HG03095 (cell line): Measurements from ENCODE around the gene FAM199X.
"Not testable (repeated sequence)": the region's sequence is repeated elsewhere in the genome, so short reads cannot be mapped to it uniquely, and the experiment has no call there.

Experiments
- ATAC-seq: cut with Tn5 transposase; IDR thresholded peaks from one replicate; pipeline ENCODE4 v1.9.1; 2021; ENCODE audit warnings: moderate library complexity; ENCODE audit not compliant: unreplicated experiment

Gene FAM199X

DNA sequence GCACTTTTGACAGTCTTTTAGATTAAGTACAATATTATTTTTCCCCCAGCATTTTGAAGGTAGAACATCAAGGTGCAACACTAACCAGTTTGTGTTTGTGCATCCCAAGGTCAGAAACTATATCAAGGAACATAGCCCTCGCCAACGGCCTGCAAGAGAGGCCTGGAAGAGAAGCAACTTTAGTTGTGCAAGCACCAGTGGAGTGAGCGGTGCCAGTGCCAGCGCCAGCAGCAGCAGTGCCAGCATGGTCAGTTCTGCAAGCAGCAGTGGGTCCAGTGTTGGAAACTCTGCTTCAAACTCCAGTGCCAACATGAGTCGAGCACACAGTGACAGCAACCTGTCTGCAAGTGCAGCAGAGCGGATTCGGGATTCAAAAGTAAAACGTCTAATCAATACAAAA lies 21.7 kb downstream of the FAM199X start:
- no peak for ATAC-seq

DNA sequence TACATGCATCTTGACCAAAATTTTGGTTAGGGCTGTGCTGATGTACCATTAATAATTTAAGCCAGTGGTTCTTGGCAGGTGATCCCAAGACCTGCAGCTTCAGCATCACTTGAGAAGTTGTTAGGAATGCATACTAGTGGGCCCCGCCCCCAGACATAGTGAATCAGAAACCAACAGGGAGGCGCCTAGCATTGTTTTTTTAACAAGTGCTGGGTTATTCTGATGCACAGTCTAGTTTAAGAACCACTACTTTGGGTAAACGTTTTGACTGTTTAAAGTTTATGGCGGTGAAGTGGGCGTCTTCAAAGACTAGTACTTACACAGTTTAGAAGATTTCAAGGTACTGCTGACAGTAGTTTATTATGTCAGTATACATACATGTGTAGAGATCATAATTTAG lies 23.6 kb downstream of the FAM199X start:
- ATAC-seq: no peak

DNA sequence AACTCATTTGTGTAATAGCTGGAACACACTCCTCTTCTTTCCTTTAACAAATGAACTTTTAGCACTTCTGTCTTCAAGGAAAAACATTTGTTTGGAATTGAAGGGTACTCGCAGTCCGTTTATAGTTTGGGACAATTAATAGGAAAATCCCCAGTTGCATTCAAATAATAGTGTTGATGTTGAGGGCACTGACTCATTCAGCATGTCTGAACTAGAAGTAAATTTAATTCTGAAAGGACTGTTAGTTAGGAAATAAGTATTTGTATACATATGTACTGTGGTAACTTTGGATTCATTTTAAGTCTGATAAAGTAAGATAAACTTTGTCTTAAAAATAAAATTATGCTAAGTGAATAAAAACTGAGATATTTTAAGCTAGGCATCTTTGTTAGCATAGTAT lies 27.2 kb downstream of the FAM199X start:
- no peak for ATAC-seq

DNA sequence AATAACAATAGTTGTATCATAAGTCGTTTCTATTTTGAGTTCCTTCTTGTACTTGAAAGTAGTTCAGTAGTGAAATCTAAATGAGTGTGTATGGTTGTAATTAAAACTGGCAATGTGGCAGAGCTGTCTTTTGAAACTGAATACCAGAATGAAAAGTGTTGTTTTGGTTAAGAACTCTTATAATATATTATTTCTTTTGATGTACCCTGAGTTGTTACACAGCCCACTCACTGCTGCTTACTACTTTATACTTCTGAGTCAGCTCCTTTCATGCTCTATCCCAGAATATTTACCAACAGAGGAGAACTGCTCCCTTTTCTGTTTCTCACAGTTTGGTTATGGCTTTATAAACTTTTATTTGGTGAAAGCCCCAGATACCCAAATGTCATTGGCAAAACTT lies 28.8 kb downstream of the FAM199X start:
- peak; percentile 23 for ATAC-seq

DNA sequence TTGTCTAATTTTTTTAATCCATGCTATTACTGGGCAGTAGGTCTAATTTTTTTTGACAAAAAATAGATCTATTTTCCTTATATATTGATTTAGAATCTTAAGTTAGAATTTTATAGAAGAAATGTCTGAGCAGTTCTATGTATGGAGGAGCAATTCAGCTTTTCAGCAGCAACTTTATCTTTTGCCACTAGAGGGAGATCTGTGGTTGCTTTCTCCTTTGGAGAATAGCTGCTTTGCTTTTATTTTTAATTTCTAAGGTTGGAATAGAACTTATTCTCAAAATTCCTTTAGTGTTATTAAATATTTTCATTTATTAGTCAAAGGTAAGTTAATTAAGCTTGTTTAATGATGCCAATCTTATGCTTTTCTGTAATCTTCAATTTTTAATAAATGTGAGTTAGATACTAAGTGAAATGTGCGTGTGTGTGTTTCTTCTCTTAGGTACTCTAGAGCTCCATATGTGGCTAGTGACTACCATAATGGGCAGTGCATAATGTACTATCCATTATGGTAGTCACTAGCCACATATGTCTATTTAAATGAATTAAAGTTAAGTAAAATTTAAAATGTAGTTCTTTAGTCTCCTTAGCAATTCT lies 29.3 kb downstream of the FAM199X start:
- ATAC-seq: peak; percentile 63

DNA sequence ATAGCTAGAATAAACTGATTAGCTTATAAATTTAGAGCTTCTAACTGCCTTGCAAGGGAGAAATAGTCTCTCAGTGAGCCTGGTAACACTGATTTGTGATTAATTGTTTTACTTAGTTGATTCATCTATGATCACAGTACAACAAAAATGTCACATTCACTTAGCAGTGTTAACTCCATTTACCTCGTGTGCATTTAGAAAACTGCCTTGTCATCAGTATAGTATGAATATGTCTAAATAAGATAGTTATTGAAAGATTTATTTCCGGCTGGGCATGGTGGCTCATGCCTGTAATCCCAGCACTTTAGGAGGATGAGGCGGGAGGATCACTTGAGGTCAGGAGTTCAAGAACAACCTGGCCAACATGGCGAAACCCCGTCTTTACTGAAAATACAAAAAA lies 39.3 kb downstream of the FAM199X start:
- no peak for ATAC-seq

DNA sequence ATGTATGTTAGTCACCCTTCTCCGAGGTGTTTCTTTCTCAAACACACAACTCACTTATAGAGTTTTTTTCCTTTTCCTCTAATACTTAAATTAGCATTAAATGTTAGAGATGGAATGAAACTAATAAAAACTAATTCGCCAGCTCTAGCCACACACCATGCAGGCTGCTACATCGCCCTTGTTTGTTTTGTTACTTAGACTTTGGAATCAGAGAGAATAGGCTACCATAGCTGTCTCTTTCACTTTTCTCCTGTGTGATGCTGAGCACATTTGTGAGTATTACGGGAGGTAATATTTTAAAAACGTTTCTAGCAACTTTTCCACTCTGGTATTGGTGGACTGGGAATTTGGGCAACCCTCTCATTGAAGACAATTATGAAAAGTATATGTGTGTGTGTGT lies 44.9 kb downstream of the FAM199X start:
- ATAC-seq: no peak

DNA sequence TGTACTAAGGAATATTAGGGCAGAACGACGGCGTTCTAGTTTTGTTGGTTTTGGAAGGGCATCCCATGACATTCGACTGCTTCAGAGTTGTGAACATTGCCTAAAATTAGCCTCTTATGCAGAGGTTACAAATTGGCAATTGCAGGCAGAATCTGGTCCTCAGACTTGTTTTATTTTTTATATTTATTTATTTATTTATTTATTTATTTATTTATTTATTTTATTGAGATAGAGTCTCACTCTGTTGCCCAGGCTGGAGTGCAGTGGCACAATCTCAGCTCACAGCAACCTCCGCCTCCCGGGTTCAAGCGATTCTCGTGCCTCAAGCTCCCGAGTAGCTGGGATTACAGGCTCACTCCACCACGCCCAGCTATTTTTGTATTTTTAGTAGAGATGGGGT lies 63.8 kb downstream of the FAM199X start:
- not testable (repeated sequence) for ATAC-seq
